Keratinocyte (primary cell): ENCODE results near the gene NFE2L1.
"Not testable (repeated sequence)": the region's sequence is repeated elsewhere in the genome, so short reads cannot be mapped to it uniquely, and the experiment has no call there.

Experiments
- EZH2 ChIP-seq: IDR thresholded peaks from one replicate; pipeline ENCODE4 v1.6.1; 2012; ENCODE audit warnings: inconsistent platforms, mild to moderate bottlenecking, low read length, moderate library complexity
- TF ChIP-seq, protein P1 (sequence below), 3 experiments: IDR thresholded peaks in 1 of 3; conservative IDR thresholded peaks in 1 of 3; optimal IDR thresholded peaks in 1 of 3; 2 replicates in 2 of 3; 3 replicates in 1 of 3; pipeline versions ENCODE3 to v1.5.1; 2011; ENCODE audit warnings: low read length in 3 of 3, mild to moderate bottlenecking in 3 of 3, moderate library complexity in 2 of 3, control low read depth in 1 of 3, inconsistent platforms in 1 of 3; ENCODE audit not compliant: insufficient read depth in 2 of 3; ENCODE audit errors: extremely low read depth in 1 of 3

DNA sequence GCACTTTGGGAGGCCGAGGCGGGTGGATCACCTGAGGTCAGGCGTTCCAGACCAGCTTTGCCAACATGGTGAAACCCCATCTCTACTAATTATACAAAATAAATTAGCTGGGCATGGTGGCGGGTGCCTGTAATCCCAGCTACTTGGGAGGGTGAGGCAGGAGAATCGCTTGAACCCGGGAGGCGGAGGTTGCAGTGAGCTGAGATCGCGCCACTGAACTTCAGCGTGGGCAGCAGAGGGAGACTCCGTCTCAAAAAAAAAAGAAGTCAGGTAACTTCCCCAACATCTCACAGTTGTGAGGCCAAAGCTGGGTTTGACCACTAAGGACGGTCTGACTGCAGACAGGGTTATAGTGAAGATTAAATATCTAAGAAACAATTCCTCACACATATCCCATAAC, 13.4 kb upstream of the NFE2L1 start:
- TF ChIP-seq, protein P1, sequence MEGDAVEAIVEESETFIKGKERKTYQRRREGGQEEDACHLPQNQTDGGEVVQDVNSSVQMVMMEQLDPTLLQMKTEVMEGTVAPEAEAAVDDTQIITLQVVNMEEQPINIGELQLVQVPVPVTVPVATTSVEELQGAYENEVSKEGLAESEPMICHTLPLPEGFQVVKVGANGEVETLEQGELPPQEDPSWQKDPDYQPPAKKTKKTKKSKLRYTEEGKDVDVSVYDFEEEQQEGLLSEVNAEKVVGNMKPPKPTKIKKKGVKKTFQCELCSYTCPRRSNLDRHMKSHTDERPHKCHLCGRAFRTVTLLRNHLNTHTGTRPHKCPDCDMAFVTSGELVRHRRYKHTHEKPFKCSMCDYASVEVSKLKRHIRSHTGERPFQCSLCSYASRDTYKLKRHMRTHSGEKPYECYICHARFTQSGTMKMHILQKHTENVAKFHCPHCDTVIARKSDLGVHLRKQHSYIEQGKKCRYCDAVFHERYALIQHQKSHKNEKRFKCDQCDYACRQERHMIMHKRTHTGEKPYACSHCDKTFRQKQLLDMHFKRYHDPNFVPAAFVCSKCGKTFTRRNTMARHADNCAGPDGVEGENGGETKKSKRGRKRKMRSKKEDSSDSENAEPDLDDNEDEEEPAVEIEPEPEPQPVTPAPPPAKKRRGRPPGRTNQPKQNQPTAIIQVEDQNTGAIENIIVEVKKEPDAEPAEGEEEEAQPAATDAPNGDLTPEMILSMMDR (optimal IDR thresholded peaks at IDR 0.05 in 1 of 3, IDR thresholded peaks at IDR 0.05 in 1 of 3, conservative IDR thresholded peaks at IDR 0.05 in 1 of 3; ENCODE audit: extremely low read depth in 1 of 3, insufficient read depth in 2 of 3, low read length in 3 of 3), result not testable (repeated sequence)
- not testable (repeated sequence) for TF ChIP-seq EZH2
